ENCODE measurements around the gene IRF4.

The IRF4 gene

GRCh38 chr6:383856-384255 is 7.7 kb upstream of the IRF4 start:
- TF ChIP-seq CTCF (conservative IDR thresholded peaks at IDR 0.05; ENCODE audit: low read length) (no peak), EZH2phosphoT487 (IDR thresholded peaks at IDR 0.05; ENCODE audit: borderline replicate concordance) (no peak)
- Histone ChIP-seq H3K27me3 (ENCODE audit: insufficient read depth, low read length, poor library complexity, severe bottlenecking) (no peaks in the 10 kb centered on the region), H2AFZ (ENCODE audit: low read length) (no peak overlapping the region), H3K9me2 (replicated peaks; ENCODE audit: low read depth, low read length) (no peaks in the 10 kb centered on the region), H3K36me3 (ENCODE audit: insufficient read depth, low read length) (no peaks in the 10 kb centered on the region), H3K79me2 (ENCODE audit: insufficient read depth, low read length) (no peaks in the 10 kb centered on the region), H3K9me3 (ENCODE audit: insufficient read depth, low read depth, low read length) (no peaks in the 10 kb centered on the region), H4K20me1 (ENCODE audit: insufficient read depth, low read length, poor library complexity, severe bottlenecking) (no peaks in the 10 kb centered on the region), H3K4me2 (ENCODE audit: low read depth, low read length, poor library complexity, severe bottlenecking) (no peak overlapping the region), H3K4me1 (ENCODE audit: insufficient read depth, low read length, poor library complexity, severe bottlenecking) (peaks cover 13% of the 10 kb centered on the region), H3K4me3 (ENCODE audit: low read length, poor library complexity, severe bottlenecking) (no peak overlapping the region), H3K9ac (ENCODE audit: low read depth, low read length, poor library complexity, severe bottlenecking) (no peak overlapping the region), H3F3A (ENCODE audit: low read depth) (no peaks in the 10 kb centered on the region)

GRCh38 chr6:384898-385297 is 6.7 kb upstream of the IRF4 start:
- no peak overlapping the region for H3K4me3 ChIP-seq (ENCODE audit: low read length, poor library complexity, severe bottlenecking)
- H4K20me1 ChIP-seq (ENCODE audit: insufficient read depth, low read length, poor library complexity, severe bottlenecking) = no peaks in the 10 kb centered on the region
- no peaks in the 10 kb centered on the region for H3K9me3 ChIP-seq (ENCODE audit: insufficient read depth, low read depth, low read length)
- no peaks in the 10 kb centered on the region for H3F3A ChIP-seq (ENCODE audit: low read depth)
- TF ChIP-seq CTCF (conservative IDR thresholded peaks at IDR 0.05; ENCODE audit: low read length) (no peak), EZH2phosphoT487 (IDR thresholded peaks at IDR 0.05; ENCODE audit: borderline replicate concordance) (no peak)
- peaks cover 13% of the 10 kb centered on the region for H3K4me1 ChIP-seq (ENCODE audit: insufficient read depth, low read length, poor library complexity, severe bottlenecking)
- no peaks in the 10 kb centered on the region for H3K79me2 ChIP-seq (ENCODE audit: insufficient read depth, low read length)
- no peak overlapping the region for H2AFZ ChIP-seq (ENCODE audit: low read length)
- H3K9me2 ChIP-seq (replicated peaks; ENCODE audit: low read depth, low read length) = no peaks in the 10 kb centered on the region
- H3K27me3 ChIP-seq (ENCODE audit: insufficient read depth, low read length, poor library complexity, severe bottlenecking) = no peaks in the 10 kb centered on the region
- H3K9ac ChIP-seq (ENCODE audit: low read depth, low read length, poor library complexity, severe bottlenecking) = no peak overlapping the region
- no peaks in the 10 kb centered on the region for H3K36me3 ChIP-seq (ENCODE audit: insufficient read depth, low read length)
- no peak overlapping the region for H3K4me2 ChIP-seq (ENCODE audit: low read depth, low read length, poor library complexity, severe bottlenecking)

GRCh38 chr6:385614-386013 is 5.9 kb upstream of the IRF4 start:
- no peaks in the 10 kb centered on the region for H3K36me3 ChIP-seq (ENCODE audit: insufficient read depth, low read length)
- H3K9me2 ChIP-seq (replicated peaks; ENCODE audit: low read depth, low read length) = no peaks in the 10 kb centered on the region
- no peaks in the 10 kb centered on the region for H3K79me2 ChIP-seq (ENCODE audit: insufficient read depth, low read length)
- no peak overlapping the region for H3K4me3 ChIP-seq (ENCODE audit: low read length, poor library complexity, severe bottlenecking)
- no peaks in the 10 kb centered on the region for H3K9me3 ChIP-seq (ENCODE audit: insufficient read depth, low read depth, low read length)
- H3K9ac ChIP-seq (ENCODE audit: low read depth, low read length, poor library complexity, severe bottlenecking) = no peak overlapping the region
- H3K4me2 ChIP-seq (ENCODE audit: low read depth, low read length, poor library complexity, severe bottlenecking) = no peak overlapping the region
- H4K20me1 ChIP-seq (ENCODE audit: insufficient read depth, low read length, poor library complexity, severe bottlenecking) = no peaks in the 10 kb centered on the region
- peaks cover 13% of the 10 kb centered on the region for H3K4me1 ChIP-seq (ENCODE audit: insufficient read depth, low read length, poor library complexity, severe bottlenecking)
- H3F3A ChIP-seq (ENCODE audit: low read depth) = no peaks in the 10 kb centered on the region
- H2AFZ ChIP-seq (ENCODE audit: low read length) = no peak overlapping the region
- no peak for TF ChIP-seq CTCF (conservative IDR thresholded peaks at IDR 0.05; ENCODE audit: low read length)
- no peak for TF ChIP-seq EZH2phosphoT487 (IDR thresholded peaks at IDR 0.05; ENCODE audit: borderline replicate concordance)
- no peaks in the 10 kb centered on the region for H3K27me3 ChIP-seq (ENCODE audit: insufficient read depth, low read length, poor library complexity, severe bottlenecking)

Measured in Loucy (cell line).